ENCODE measurements around the gene ZP2. TPM values are rescaled to one million over a fixed set of nuclear protein-coding genes. Genes with fewer than 3 reads are reported as not detected.
"Not testable (repeated sequence)": the region's sequence is repeated elsewhere in the genome, so short reads cannot be mapped to it uniquely, and the experiment has no call there.

Gene ZP2
- total and polyA plus RNA-seq, 2 experiments from 2014 or later = not detected

DNA sequence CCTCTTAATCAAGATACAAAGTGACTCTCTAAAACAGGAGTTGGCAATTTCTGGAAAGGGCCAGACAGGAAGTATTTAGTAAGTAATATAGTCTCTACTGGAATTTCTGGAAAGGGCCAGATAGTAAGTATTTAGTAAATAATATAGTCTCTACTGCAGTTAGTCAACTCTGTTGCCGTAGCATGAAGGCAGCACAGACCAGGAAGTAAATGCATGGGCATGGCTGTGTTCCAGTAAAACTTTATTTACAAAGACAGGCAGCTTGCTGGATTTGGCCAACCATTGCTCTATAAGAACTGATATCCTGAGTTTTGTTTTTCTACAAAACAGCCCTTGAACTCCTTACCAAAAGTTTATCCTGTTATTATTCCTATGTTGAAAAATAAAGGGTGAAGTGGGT is 36.0 kb downstream of the ZP2 start:
- no peaks in the 10 kb centered on the region for H3K9me2 ChIP-seq (ENCODE audit: insufficient read depth)
- in situ Hi-C loops (cut with MboI) = loop anchor here (25.0 kb wide), 1 partner anchor 1137 kb away; no protein-coding TSS in a partner anchor

DNA sequence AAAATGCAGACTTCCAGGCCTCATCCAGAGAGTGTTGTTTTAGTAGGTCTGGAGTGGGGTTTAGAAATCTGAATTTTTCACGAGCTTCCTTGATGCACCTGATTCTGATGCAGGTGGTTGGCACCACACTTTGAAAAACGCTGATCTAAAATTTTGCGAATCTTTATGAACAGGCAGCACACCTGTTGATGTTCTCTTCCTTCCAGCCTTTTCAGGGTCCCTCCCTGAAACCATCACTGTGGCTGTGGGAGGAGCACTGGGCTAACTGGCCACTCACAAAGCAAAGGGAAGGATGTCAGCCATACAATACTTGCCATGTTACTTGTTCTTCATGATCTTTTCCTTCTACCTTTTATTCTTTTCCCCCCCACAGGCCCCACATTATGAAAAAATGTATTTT is 38.7 kb downstream of the ZP2 start:
- TF ChIP-seq EZH2 (IDR thresholded peaks at IDR 0.05; ENCODE audit: insufficient read depth, poor library complexity, severe bottlenecking) = no peak
- TF ChIP-seq EZH2phosphoT487 (IDR thresholded peaks at IDR 0.05; ENCODE audit: insufficient read depth, low read depth) = no peak
- H3F3A ChIP-seq (ENCODE audit: insufficient read depth) = peaks cover 4% of the 10 kb centered on the region; the same call in 1 of the 2 replicates
- peaks cover 26% of the 10 kb centered on the region; the same call in 1 of the 2 replicates for H3K36me3 ChIP-seq (ENCODE audit: low read depth)
- 81 to 82% methylated on average over 3 of the region's 3 CpGs for WGBS, 2 experiments (ENCODE audit: low coverage in 1 of 2, low lambda C conversion rate in 2 of 2, missing lambda C conversion rate in 2 of 2)
- H3K4me3 ChIP-seq = no peak overlapping the region
- no peaks in the 10 kb centered on the region for H4K20me1 ChIP-seq (ENCODE audit: insufficient read depth)
- in situ Hi-C loops (cut with MboI) = no loop called here
- H3K9ac ChIP-seq = no peak overlapping the region
- H3K4me1 ChIP-seq (ENCODE audit: insufficient read depth) = peaks cover 13% of the 10 kb centered on the region
- H3K27ac ChIP-seq = no peak overlapping the region
- H3K9me3 ChIP-seq (ENCODE audit: low read depth) = no peaks in the 10 kb centered on the region
- no peak overlapping the region for H3K4me2 ChIP-seq (ENCODE audit: unreplicated experiment)
- DNase-seq = no peak
- H3K27me3 ChIP-seq (replicated peaks; ENCODE audit: insufficient read depth) = no peaks in the 10 kb centered on the region
- no peaks in the 10 kb centered on the region for H3K79me2 ChIP-seq (ENCODE audit: insufficient read depth)
- H3K9me2 ChIP-seq (ENCODE audit: insufficient read depth) = no peaks in the 10 kb centered on the region
- H2AFZ ChIP-seq = no peak overlapping the region

More for the DNA sequence above, 36.0 kb downstream of the ZP2 start:
- Histone ChIP-seq H3K4me3 (no peak overlapping the region), H3K36me3 (ENCODE audit: low read depth) (peaks cover 39% of the 10 kb centered on the region), H3K9ac (no peak overlapping the region), H4K20me1 (ENCODE audit: insufficient read depth) (no peaks in the 10 kb centered on the region), H3K27ac (no peak overlapping the region), H3K4me1 (ENCODE audit: insufficient read depth) (no peaks in the 10 kb centered on the region), H2AFZ (no peak overlapping the region), H3K27me3 (replicated peaks; ENCODE audit: insufficient read depth) (no peaks in the 10 kb centered on the region), H3F3A (ENCODE audit: insufficient read depth) (no peaks in the 10 kb centered on the region), H3K4me2 (ENCODE audit: unreplicated experiment) (no peak overlapping the region), H3K79me2 (ENCODE audit: insufficient read depth) (no peaks in the 10 kb centered on the region), H3K9me3 (ENCODE audit: low read depth) (no peaks in the 10 kb centered on the region)
- 93 to 95% methylated on average over 1 of the region's 1 CpG for WGBS, 2 experiments (ENCODE audit: low coverage in 1 of 2, low lambda C conversion rate in 2 of 2, missing lambda C conversion rate in 2 of 2)
- TF ChIP-seq EZH2 (IDR thresholded peaks at IDR 0.05; ENCODE audit: insufficient read depth, poor library complexity, severe bottlenecking) (no peak), EZH2phosphoT487 (IDR thresholded peaks at IDR 0.05; ENCODE audit: insufficient read depth, low read depth) (no peak)
- DNase-seq = no peak

DNA sequence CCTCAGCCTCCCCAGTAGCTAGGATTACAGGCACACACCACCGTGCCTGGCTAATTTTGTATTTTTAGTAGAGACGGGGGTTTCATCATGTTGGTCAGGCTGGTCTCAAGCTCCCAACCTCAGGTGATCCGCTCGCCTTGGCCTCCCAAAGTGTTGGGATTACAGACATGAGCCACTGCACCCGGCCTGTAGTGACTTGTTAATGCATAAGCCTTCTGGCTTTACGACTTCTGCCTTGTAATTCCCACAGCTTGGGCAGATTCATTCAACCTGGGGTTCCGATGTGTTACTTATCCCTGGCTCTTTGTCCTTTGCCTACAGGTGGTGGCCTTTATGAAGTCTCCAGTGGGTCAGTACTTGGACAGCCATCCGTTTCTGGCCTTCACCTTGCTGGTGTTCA is 41.3 kb downstream of the ZP2 start:
- H2AFZ ChIP-seq; H3K27me3 ChIP-seq (replicated peaks; ENCODE audit: insufficient read depth); H3K27ac ChIP-seq; H3K4me2 ChIP-seq (ENCODE audit: unreplicated experiment); H3K4me3 ChIP-seq; in situ Hi-C loops (cut with MboI); H3K9me2 ChIP-seq (ENCODE audit: insufficient read depth); H3K79me2 ChIP-seq (ENCODE audit: insufficient read depth); H3K9me3 ChIP-seq (ENCODE audit: low read depth); H3K9ac ChIP-seq; H4K20me1 ChIP-seq (ENCODE audit: insufficient read depth); DNase-seq: not testable (repeated sequence)
- 89 to 93% methylated on average over 8 of the region's 8 CpGs for WGBS, 2 experiments (ENCODE audit: low coverage in 1 of 2, low lambda C conversion rate in 2 of 2, missing lambda C conversion rate in 2 of 2)
- Histone ChIP-seq H3K4me1 (ENCODE audit: insufficient read depth) (peaks cover 23% of the 10 kb centered on the region), H3F3A (ENCODE audit: insufficient read depth) (peaks cover 10% of the 10 kb centered on the region), H3K36me3 (ENCODE audit: low read depth) (peaks cover 29% of the 10 kb centered on the region; the same call in 1 of the 2 replicates)

DNA sequence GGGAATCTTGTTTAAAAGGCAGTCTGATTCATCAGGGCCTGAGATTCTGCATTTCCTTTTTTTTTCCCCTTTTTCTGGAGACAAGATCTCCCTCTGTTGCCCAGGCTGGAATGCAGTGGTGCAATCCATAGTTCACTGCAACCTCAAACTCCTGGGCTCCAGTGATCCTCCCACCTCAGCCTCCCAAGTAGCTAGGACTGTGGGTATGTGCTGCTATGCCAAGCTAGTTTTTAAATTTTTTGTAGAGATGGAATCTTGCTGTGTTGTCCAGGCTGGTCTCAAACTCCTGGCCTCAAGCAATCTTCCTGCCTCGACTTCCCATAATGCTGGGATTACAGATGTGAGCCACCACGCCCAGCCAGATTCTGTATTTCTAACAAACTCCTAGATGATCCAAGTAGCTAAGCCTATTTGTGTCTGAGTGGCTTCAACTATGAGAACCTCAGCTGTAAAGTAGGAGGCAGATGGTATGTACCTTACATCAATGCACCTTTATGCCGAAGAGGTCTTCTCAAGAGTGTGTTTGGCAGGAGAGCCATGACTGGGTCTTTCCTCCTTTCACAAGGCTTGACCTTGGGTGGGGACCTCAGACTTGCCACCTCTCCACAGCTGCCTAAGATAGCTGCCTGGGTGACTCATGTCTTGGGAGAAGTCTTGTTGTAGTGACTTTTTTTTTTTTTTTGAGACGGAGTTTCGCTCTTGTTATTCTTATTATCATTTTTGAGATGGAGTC is 42.0 kb downstream of the ZP2 start:
- no peak overlapping the region for H3K4me2 ChIP-seq (ENCODE audit: unreplicated experiment)
- no peaks in the 10 kb centered on the region for H3K9me3 ChIP-seq (ENCODE audit: low read depth)
- DNase-seq = peak; percentile 81
- H3F3A ChIP-seq (ENCODE audit: insufficient read depth) = peaks cover 10% of the 10 kb centered on the region
- H3K27me3 ChIP-seq (replicated peaks; ENCODE audit: insufficient read depth) = no peaks in the 10 kb centered on the region
- H4K20me1 ChIP-seq (ENCODE audit: insufficient read depth) = no peaks in the 10 kb centered on the region
- TF ChIP-seq EZH2 (IDR thresholded peaks at IDR 0.05; ENCODE audit: insufficient read depth, poor library complexity, severe bottlenecking) (no peak), EZH2phosphoT487 (IDR thresholded peaks at IDR 0.05; ENCODE audit: insufficient read depth, low read depth) (no peak)
- H3K9me2 ChIP-seq (ENCODE audit: insufficient read depth) = no peaks in the 10 kb centered on the region
- no peak overlapping the region for H3K9ac ChIP-seq
- H3K4me3 ChIP-seq = no peak overlapping the region
- H3K27ac ChIP-seq = no peak overlapping the region
- in situ Hi-C loops (cut with MboI) = no loop called here
- no peak overlapping the region for H2AFZ ChIP-seq
- peaks cover 23% of the 10 kb centered on the region for H3K4me1 ChIP-seq (ENCODE audit: insufficient read depth)
- H3K36me3 ChIP-seq (ENCODE audit: low read depth) = peaks cover 29% of the 10 kb centered on the region; the same call in 1 of the 2 replicates
- H3K79me2 ChIP-seq (ENCODE audit: insufficient read depth) = no peaks in the 10 kb centered on the region
- WGBS, 2 experiments (ENCODE audit: low coverage in 1 of 2, low lambda C conversion rate in 2 of 2, missing lambda C conversion rate in 2 of 2) = 76 to 78% methylated on average over 5 of the region's 5 CpGs
